Measurements from ENCODE around the gene DNAJA3. TPM values are rescaled to one million over a fixed set of nuclear protein-coding genes. Genes with fewer than 3 reads are reported as not detected.

The DNAJA3 gene
- total RNA-seq, 1 donor from 2014 or later = 31.1 TPM

DNA sequence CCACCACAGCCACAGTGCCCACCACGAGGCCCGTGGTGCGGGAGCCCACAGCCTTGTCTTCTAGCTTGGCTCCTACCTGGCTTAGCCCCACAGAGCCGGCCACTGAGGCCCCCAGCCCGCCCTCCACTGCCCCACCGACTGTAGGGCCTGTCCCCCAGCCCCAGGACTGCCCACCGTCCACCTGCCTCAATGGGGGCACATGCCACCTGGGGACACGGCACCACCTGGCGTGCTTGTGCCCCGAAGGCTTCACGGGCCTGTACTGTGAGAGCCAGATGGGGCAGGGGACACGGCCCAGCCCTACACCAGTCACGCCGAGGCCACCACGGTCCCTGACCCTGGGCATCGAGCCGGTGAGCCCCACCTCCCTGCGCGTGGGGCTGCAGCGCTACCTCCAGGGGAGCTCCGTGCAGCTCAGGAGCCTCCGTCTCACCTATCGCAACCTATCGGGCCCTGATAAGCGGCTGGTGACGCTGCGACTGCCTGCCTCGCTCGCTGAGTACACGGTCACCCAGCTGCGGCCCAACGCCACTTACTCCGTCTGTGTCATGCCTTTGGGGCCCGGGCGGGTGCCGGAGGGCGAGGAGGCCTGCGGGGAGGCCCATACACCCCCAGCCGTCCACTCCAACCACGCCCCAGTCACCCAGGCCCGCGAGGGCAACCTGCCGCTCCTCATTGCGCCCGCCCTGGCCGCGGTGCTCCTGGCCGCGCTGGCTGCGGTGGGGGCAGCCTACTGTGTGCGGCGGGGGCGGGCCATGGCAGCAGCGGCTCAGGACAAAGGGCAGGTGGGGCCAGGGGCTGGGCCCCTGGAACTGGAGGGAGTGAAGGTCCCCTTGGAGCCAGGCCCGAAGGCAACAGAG, 43.5 kb upstream of the DNAJA3 start:
- H3K4me1 Mint-ChIP-seq (ENCODE audit: unreplicated experiment) = peaks cover 77% of the 10 kb centered on the region
- H3K4me3 Mint-ChIP-seq (ENCODE audit: unreplicated experiment) = no peak overlapping the region
- no peak for DNase-seq (ENCODE audit: extremely low spot score, unreplicated experiment)
- no peak overlapping the region for H3K27ac Mint-ChIP-seq (ENCODE audit: unreplicated experiment)
- TF ChIP-seq, protein P1, sequence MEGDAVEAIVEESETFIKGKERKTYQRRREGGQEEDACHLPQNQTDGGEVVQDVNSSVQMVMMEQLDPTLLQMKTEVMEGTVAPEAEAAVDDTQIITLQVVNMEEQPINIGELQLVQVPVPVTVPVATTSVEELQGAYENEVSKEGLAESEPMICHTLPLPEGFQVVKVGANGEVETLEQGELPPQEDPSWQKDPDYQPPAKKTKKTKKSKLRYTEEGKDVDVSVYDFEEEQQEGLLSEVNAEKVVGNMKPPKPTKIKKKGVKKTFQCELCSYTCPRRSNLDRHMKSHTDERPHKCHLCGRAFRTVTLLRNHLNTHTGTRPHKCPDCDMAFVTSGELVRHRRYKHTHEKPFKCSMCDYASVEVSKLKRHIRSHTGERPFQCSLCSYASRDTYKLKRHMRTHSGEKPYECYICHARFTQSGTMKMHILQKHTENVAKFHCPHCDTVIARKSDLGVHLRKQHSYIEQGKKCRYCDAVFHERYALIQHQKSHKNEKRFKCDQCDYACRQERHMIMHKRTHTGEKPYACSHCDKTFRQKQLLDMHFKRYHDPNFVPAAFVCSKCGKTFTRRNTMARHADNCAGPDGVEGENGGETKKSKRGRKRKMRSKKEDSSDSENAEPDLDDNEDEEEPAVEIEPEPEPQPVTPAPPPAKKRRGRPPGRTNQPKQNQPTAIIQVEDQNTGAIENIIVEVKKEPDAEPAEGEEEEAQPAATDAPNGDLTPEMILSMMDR (IDR thresholded peaks at IDR 0.05) = no peak
- H3K27me3 Mint-ChIP-seq (ENCODE audit: unreplicated experiment) = no peaks in the 10 kb centered on the region
- H3K9me3 Mint-ChIP-seq (ENCODE audit: unreplicated experiment) = no peaks in the 10 kb centered on the region
- H3K36me3 Mint-ChIP-seq (ENCODE audit: unreplicated experiment) = peaks cover 3% of the 10 kb centered on the region

DNA sequence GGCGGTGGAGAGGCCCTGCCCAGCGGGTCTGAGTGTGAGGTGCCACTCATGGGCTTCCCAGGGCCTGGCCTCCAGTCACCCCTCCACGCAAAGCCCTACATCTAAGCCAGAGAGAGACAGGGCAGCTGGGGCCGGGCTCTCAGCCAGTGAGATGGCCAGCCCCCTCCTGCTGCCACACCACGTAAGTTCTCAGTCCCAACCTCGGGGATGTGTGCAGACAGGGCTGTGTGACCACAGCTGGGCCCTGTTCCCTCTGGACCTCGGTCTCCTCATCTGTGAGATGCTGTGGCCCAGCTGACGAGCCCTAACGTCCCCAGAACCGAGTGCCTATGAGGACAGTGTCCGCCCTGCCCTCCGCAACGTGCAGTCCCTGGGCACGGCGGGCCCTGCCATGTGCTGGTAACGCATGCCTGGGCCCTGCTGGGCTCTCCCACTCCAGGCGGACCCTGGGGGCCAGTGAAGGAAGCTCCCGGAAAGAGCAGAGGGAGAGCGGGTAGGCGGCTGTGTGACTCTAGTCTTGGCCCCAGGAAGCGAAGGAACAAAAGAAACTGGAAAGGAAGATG, 42.8 kb upstream of the DNAJA3 start:
- Mint-ChIP-seq H3K27ac (ENCODE audit: unreplicated experiment) (peak overlapping the region; percentile 87), H3K9me3 (ENCODE audit: unreplicated experiment) (no peaks in the 10 kb centered on the region), H3K4me3 (ENCODE audit: unreplicated experiment) (no peak overlapping the region), H3K4me1 (ENCODE audit: unreplicated experiment) (peaks cover 78% of the 10 kb centered on the region), H3K36me3 (ENCODE audit: unreplicated experiment) (peaks cover 3% of the 10 kb centered on the region), H3K27me3 (ENCODE audit: unreplicated experiment) (no peaks in the 10 kb centered on the region)
- no peak for DNase-seq (ENCODE audit: extremely low spot score, unreplicated experiment)
- TF ChIP-seq, protein P1 (IDR thresholded peaks at IDR 0.05) = no peak

DNA sequence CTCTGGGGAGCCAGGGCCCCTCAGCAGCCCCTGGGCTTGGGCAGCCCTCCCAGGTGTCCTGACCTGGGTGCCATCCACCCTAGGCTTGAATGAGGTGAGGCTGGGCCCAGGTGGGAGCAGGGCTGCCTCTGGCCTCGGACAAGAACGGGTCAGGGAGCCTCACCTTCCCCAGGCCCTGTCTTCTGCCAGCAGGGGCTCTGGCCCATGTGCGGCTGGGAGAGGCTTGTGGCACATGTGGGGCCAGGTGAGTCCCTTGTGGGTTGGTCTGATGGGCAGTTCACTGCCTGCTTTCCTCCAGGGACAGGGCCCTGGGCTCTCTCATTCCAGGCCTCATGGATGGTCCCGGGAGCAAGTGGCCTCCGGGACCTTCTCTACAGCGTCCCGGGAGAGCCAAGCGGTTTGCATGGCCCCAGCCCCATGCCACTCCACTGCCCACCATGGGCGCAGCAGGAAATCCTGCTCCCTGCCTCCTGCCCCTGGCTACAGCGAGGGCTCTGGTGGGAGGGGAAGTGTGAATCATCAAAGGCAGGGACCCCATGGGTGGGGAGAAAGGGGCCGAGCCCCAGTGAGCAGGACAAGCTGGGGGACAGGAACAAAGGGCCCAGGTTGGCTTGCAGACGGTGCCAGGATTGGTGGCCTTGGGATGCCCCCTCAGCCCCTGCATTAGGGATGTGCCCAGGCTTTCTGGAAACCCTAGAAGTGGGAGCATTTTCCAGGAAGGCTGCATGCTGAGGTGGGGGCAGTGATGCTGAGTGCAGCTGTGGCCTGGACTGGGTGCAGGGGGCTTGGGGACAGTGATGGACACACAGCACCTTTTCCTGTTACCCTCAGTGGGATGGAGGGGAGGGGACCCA, 41.9 kb upstream of the DNAJA3 start:
- H3K27me3 Mint-ChIP-seq (ENCODE audit: unreplicated experiment) = no peaks in the 10 kb centered on the region
- peaks cover 3% of the 10 kb centered on the region for H3K36me3 Mint-ChIP-seq (ENCODE audit: unreplicated experiment)
- H3K4me1 Mint-ChIP-seq (ENCODE audit: unreplicated experiment) = peaks cover 81% of the 10 kb centered on the region
- TF ChIP-seq, protein P1 (IDR thresholded peaks at IDR 0.05) = no peak
- no peak for DNase-seq (ENCODE audit: extremely low spot score, unreplicated experiment)
- H3K27ac Mint-ChIP-seq (ENCODE audit: unreplicated experiment) = peak overlapping the region; percentile 87
- H3K4me3 Mint-ChIP-seq (ENCODE audit: unreplicated experiment) = no peak overlapping the region
- H3K9me3 Mint-ChIP-seq (ENCODE audit: unreplicated experiment) = no peaks in the 10 kb centered on the region

DNA sequence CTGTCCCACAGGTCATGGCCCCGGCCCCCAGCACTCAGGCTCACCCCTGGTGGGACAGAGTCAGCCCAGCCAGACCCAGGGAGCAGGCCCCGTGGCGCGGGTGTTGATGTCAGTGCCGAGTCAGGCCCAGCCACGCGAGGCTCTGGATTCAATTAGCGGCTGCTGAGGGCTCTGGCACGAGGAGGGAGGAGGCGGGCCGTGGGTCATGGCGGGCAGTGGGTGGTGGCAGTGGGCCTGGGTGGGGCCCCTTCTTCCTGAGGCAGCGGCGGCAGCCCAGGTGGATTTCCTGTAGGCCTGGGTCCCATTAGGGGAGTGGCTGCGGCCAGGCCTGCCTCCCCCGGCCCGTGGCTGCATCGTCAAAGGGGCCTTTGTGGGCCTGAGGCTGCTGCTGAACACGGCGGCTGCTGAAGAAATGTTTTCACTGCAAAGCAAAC, 41.1 kb upstream of the DNAJA3 start:
- Mint-ChIP-seq H3K4me3 (ENCODE audit: unreplicated experiment) (no peak overlapping the region), H3K27ac (ENCODE audit: unreplicated experiment) (peak overlapping the region; percentile 87), H3K9me3 (ENCODE audit: unreplicated experiment) (no peaks in the 10 kb centered on the region), H3K36me3 (ENCODE audit: unreplicated experiment) (peaks cover 3% of the 10 kb centered on the region), H3K27me3 (ENCODE audit: unreplicated experiment) (no peaks in the 10 kb centered on the region), H3K4me1 (ENCODE audit: unreplicated experiment) (peaks cover 84% of the 10 kb centered on the region)
- DNase-seq (ENCODE audit: extremely low spot score, unreplicated experiment) = peak; percentile 92
- TF ChIP-seq, protein P1 (IDR thresholded peaks at IDR 0.05) = no peak
